Measurements from ENCODE around the gene ILK.

ILK gene

GRCh38 chr11:6607190-6607795 lies 3.7 kb downstream of the ILK start:
- no peak for DNase-seq

- no peak for DNase-seq
Measured at GRCh38 chr11:6608011-6608410, 4.4 kb downstream of the ILK start.

- DNase-seq, result no peak
Measured at GRCh38 chr11:6608726-6609501, 5.3 kb downstream of the ILK start.

- DNase-seq, result no peak
Measured at GRCh38 chr11:6609502-6610015, 6.0 kb downstream of the ILK start.

GRCh38 chr11:6610591-6610990 lies 7.0 kb downstream of the ILK start:
- no peak for DNase-seq

- DNase-seq, result no peak
Measured at GRCh38 chr11:6611092-6611962, 7.8 kb downstream of the ILK start.

- DNase-seq, result no peak
Measured at GRCh38 chr11:6611963-6612212, 8.3 kb downstream of the ILK start.

GRCh38 chr11:6612213-6613041 lies 8.9 kb downstream of the ILK start, which contains the start of gene TAF10:
TAF10 (minus strand) TSS chr11:6612216; CDS start chr11:6612189, 27 bp downstream.
- peak; percentile 87 for DNase-seq

- no peak for DNase-seq
Measured at GRCh38 chr11:6613496-6613895, 9.9 kb downstream of the ILK start.

GRCh38 chr11:6614446-6614845 lies 10.9 kb downstream of the ILK start:
- DNase-seq, result no peak

GRCh38 chr11:6615046-6615445 lies 11.5 kb downstream of the ILK start:
- no peak for DNase-seq

- no peak for DNase-seq
Measured at GRCh38 chr11:6615882-6616585, 12.5 kb downstream of the ILK start.

- no peak for DNase-seq
Measured at GRCh38 chr11:6616596-6617250, 13.1 kb downstream of the ILK start.

- DNase-seq, result no peak
Measured at GRCh38 chr11:6617315-6617781, 13.8 kb downstream of the ILK start.

- DNase-seq, result no peak
Measured at GRCh38 chr11:6618117-6619003, 14.8 kb downstream of the ILK start.

GRCh38 chr11:6619004-6619745 lies 15.6 kb downstream of the ILK start, which contains the start of gene TPP1:
TPP1 (minus strand) TSS chr11:6619422; CDS start chr11:6619400, 22 bp downstream.
- DNase-seq, result peak; percentile 88

- no peak for DNase-seq
Measured at GRCh38 chr11:6620636-6621035, 17.1 kb downstream of the ILK start.

GRCh38 chr11:6621711-6622211 lies 18.2 kb downstream of the ILK start:
- DNase-seq, result no peak
